B cell (primary cell): ENCODE data around the gene SLC15A4. TPM values are rescaled to one million over a fixed set of nuclear protein-coding genes. Genes with fewer than 3 reads are reported as not detected.
A peak's percentile ranks its signal among the peaks of the same experiment; 100 is the strongest.

Experiments
- ATAC-seq: fragments of 200-7000 bp; cut with Tn5 transposase; one replicate; pipeline ENCODE4 v1.10.0; 2021; ENCODE audit warnings: low read depth, mild to moderate bottlenecking, moderate number of reproducible peaks, moderate library complexity
- CTCF ChIA-PET: fragments of 350-600 bp; sonication (Branson Sonifier 250); formaldehyde crosslinking; loops from one replicate; lab custom pipeline; 2021; ENCODE audit warnings: antibody characterized with exemption, inconsistent platforms; lab: Charles Lee
- POLR2A ChIA-PET: fragments of 350-600 bp; sonication (Branson Sonifier 250); formaldehyde crosslinking; loops from one replicate; lab custom pipeline; 2021; ENCODE audit warnings: antibody characterized with exemption; lab: Charles Lee
- DNase-seq: peaks from one replicate; pipeline ENCODE4 v3.0.0; 2013
- H2AFZ ChIP-seq: 2 replicates; pipeline ENCODE4 v1.6.1; 2012; ENCODE audit warnings: mild to moderate bottlenecking, low read depth, low read length; ENCODE audit not compliant: insufficient read depth, poor library complexity, severe bottlenecking
- H3K27ac ChIP-seq, 2 donors: 1 replicate in 1 of 2; 2 replicates in 1 of 2; pipeline ENCODE4 v1.5.1; 2012 to 2013; ENCODE audit warnings: low read length in 2 of 2, mild to moderate bottlenecking in 2 of 2, moderate library complexity in 1 of 2
- H3K27me3 ChIP-seq, 4 experiments: fragments of 200-600 bp in 1 of 4; sonication (generic) in 1 of 4; replicated peaks in 1 of 4; 1 replicate in 2 of 4; 2 replicates in 2 of 4; pipeline versions ENCODE4 v1.6.1 to v1.7.0; 2013 to 2016; ENCODE audit warnings: low read length in 3 of 4, mild to moderate bottlenecking in 2 of 4, mixed read lengths in 1 of 4, moderate library complexity in 1 of 4; ENCODE audit not compliant: insufficient read depth in 4 of 4, control insufficient read depth in 3 of 4; ENCODE audit errors: control extremely low read depth in 1 of 4
- H3K36me3 ChIP-seq, 2 experiments: replicated peaks in 1 of 2; 1 replicate in 1 of 2; 2 replicates in 1 of 2; pipeline versions ENCODE4 v1.6.1 to v1.7.1; 2013; ENCODE audit warnings: low read length in 1 of 2; ENCODE audit not compliant: insufficient read depth in 2 of 2, control insufficient read depth in 1 of 2; ENCODE audit errors: control extremely low read depth in 1 of 2, extremely low read depth in 1 of 2
- H3K4me1 ChIP-seq, 2 donors: fragments of 200-600 bp in 1 of 2; sonication (generic) in 1 of 2; 1 replicate in 1 of 2; 2 replicates in 1 of 2; pipeline versions ENCODE4 v1.5.1 to v1.6.1; 2013 to 2017; ENCODE audit warnings: low read length in 2 of 2; ENCODE audit not compliant: control insufficient read depth in 2 of 2, insufficient read depth in 2 of 2
- H3K4me2 ChIP-seq: replicated peaks from 2 replicates; pipeline ENCODE3; 2012; ENCODE audit warnings: mild to moderate bottlenecking, low read depth, low read length; ENCODE audit not compliant: poor library complexity, severe bottlenecking
- H3K4me3 ChIP-seq, 5 experiments: fragments of 200-600 bp in 1 of 5; sonication (generic) in 1 of 5; 1 replicate in 3 of 5; 2 replicates in 2 of 5; pipeline versions ENCODE4 v1.5.1 to v1.7.0; 2011 to 2016; ENCODE audit warnings: low read length in 4 of 5, mild to moderate bottlenecking in 4 of 5, low read depth in 2 of 5, control low read depth in 1 of 5, moderate library complexity in 1 of 5; ENCODE audit not compliant: insufficient read depth in 1 of 5; ENCODE audit errors: control extremely low read depth in 1 of 5, extremely low read depth in 1 of 5
- H3K79me2 ChIP-seq: fragments of 200-600 bp; sonication (generic); one replicate; pipeline ENCODE4 v1.6.0; 2016; ENCODE audit warnings: low read length; ENCODE audit not compliant: control insufficient read depth, insufficient read depth
- H3K9ac ChIP-seq: fragments of 200-600 bp; sonication (generic); 2 replicates; pipeline ENCODE4 v1.6.1; 2017; ENCODE audit warnings: mild to moderate bottlenecking, low read length, moderate library complexity
- H3K9me3 ChIP-seq, 3 donors: one replicate each; pipeline versions ENCODE4 v1.6.1 to v1.7.1; 2013; ENCODE audit warnings: low read length in 2 of 3; ENCODE audit not compliant: control insufficient read depth in 2 of 3, insufficient read depth in 1 of 3; ENCODE audit errors: control extremely low read depth in 1 of 3
- H4K20me1 ChIP-seq: 2 replicates; pipeline ENCODE4 v1.6.0; 2012; ENCODE audit warnings: mild to moderate bottlenecking, low read length; ENCODE audit not compliant: insufficient read depth, control insufficient read depth, poor library complexity, severe bottlenecking
- H3K27ac Mint-ChIP-seq: one replicate; pipeline ENCODE4 v1.8.0; 2021; ENCODE audit warnings: mixed read lengths
- H3K27me3 Mint-ChIP-seq: one replicate; pipeline ENCODE4 v1.8.0; 2021; ENCODE audit warnings: mixed read lengths
- H3K4me1 Mint-ChIP-seq: one replicate; pipeline ENCODE4 v1.8.0; 2021; ENCODE audit warnings: mixed read lengths
- H3K4me3 Mint-ChIP-seq: one replicate; pipeline ENCODE4 v1.8.0; 2021; ENCODE audit warnings: mixed read lengths
- H3K9me3 Mint-ChIP-seq: one replicate; pipeline ENCODE4 v1.8.0; 2022; ENCODE audit warnings: mixed read lengths; ENCODE audit not compliant: insufficient read depth
- CTCF ChIP-seq: fragments of 200-600 bp; IDR thresholded peaks from one replicate; pipeline ENCODE4 v1.8.0; 2022; ENCODE audit warnings: antibody characterized with exemption, mild to moderate bottlenecking
- EZH2 ChIP-seq: IDR thresholded peaks from 2 replicates; pipeline ENCODE4 v1.6.1; 2012; ENCODE audit warnings: borderline replicate concordance, low read depth, mild to moderate bottlenecking, moderate library complexity, low read length; ENCODE audit not compliant: insufficient read depth, poor library complexity, severe bottlenecking
- WGBS: methylation state at CpG from one replicate; pipeline ENCODE4 v1.1.5; 2013; ENCODE audit warnings: missing lambda C conversion rate; ENCODE audit not compliant: insufficient coverage; 5-methylcytosine and 5-hydroxymethylcytosine counted together
- intact Hi-C: fragments of 100-400 bp; cut with micrococcal nuclease; formaldehyde crosslinking; loops from one replicate; pipeline ENCODE4 v1.10.0; 2022
- polyA plus RNA-seq: library from polyadenylated mRNA; depleted of rRNA; stranded (reverse); fragments of >200 nt; gene quantifications from 2 replicates; pipeline ENCODE4 v1.2.3, GENCODE V29; 2012
- total RNA-seq, 2 donors: library from RNA; stranded (reverse); fragments of 120-200 nt in 1 of 2; gene quantifications; 1 replicate in 1 of 2; 2 replicates in 1 of 2; pipeline versions ENCODE4 v1.2.3 to v1.2.4, GENCODE V29; 2013 to 2022

Gene SLC15A4
- total and polyA plus RNA-seq, 2 donors (not counting 1 experiment from before 2014, with no cell fraction given), result 48.9 to 67.2 TPM

GRCh38 chr12:128813392-128813791 is 10.4 kb downstream of the SLC15A4 start:
- no peak for TF ChIP-seq CTCF
- TF ChIP-seq EZH2, result no peak
- intact Hi-C loops, result no loop called here
- ChIA-PET CTCF (no interaction called here), POLR2A (no interaction called here)
- H3K9me3 Mint-ChIP-seq, result no peaks in the 10 kb centered on the region
- no peak for DNase-seq
- Histone ChIP-seq H3K9me3 (no peaks in the 10 kb centered on the region), H3K36me3 (peaks cover 10 to 53% of the 10 kb centered on the region in 2 experiments), H3K4me3 (no peak overlapping the region), H3K79me2 (peaks cover 100% of the 10 kb centered on the region), H3K4me2 (no peak overlapping the region), H3K27me3 (no peaks in the 10 kb centered on the region), H2AFZ (no peak overlapping the region), H4K20me1 (peaks cover 53% of the 10 kb centered on the region), H3K9ac (no peak overlapping the region), H3K4me1 (peaks cover 70 to 74% of the 10 kb centered on the region in 2 donors), H3K27ac (peak overlapping the region in 1 of 2 donors; percentile 24)
- no peak overlapping the region for H3K27ac Mint-ChIP-seq
- H3K4me1 Mint-ChIP-seq, result peaks cover 83% of the 10 kb centered on the region
- H3K4me3 Mint-ChIP-seq, result no peak overlapping the region
- WGBS, result 96% methylated on average over 9 of the region's 10 CpGs
- no peak for ATAC-seq
- no peaks in the 10 kb centered on the region for H3K27me3 Mint-ChIP-seq

GRCh38 chr12:128811806-128812205 is 12.0 kb downstream of the SLC15A4 start:
- H3K27ac ChIP-seq, result peak overlapping the region; percentile 63 to 73
- ChIA-PET POLR2A (interaction anchor here (0.6 to 4.0 kb wide), 3 partner anchors 9 to 16 kb away, joined by 8 to 20 read pairs (median 11); no protein-coding TSS in a partner anchor), CTCF (interaction anchor here (3.4 to 3.6 kb wide), 2 partner anchors 11 to 14 kb away, joined by 26 to 34 read pairs; partner anchors contain the start of gene SLC15A4)
- H3K9me3 Mint-ChIP-seq, result no peaks in the 10 kb centered on the region
- no peak overlapping the region for H3K9ac ChIP-seq
- peak overlapping the region; percentile 64 for H3K27ac Mint-ChIP-seq
- no peak overlapping the region for H2AFZ ChIP-seq
- H3K4me1 ChIP-seq, result peaks cover 54 to 58% of the 10 kb centered on the region in 2 donors
- intact Hi-C loops, result no loop called here
- H3K79me2 ChIP-seq, result peaks cover 100% of the 10 kb centered on the region
- 100% methylated on average over 2 of the region's 9 CpGs for WGBS
- H3K27me3 Mint-ChIP-seq, result no peaks in the 10 kb centered on the region
- H4K20me1 ChIP-seq, result peaks cover 54% of the 10 kb centered on the region
- H3K27me3 ChIP-seq, result no peaks in the 10 kb centered on the region
- ATAC-seq (no peak), DNase-seq (no peak)
- H3K4me1 Mint-ChIP-seq, result peaks cover 68% of the 10 kb centered on the region
- peak overlapping the region; percentile 56 for H3K4me2 ChIP-seq
- peaks cover 15 to 68% of the 10 kb centered on the region in 2 experiments for H3K36me3 ChIP-seq
- TF ChIP-seq EZH2 (no peak), CTCF (no peak)
- no peak overlapping the region for H3K4me3 ChIP-seq
- H3K9me3 ChIP-seq, result no peaks in the 10 kb centered on the region
- peak overlapping the region; percentile 9 for H3K4me3 Mint-ChIP-seq
